K562 (cell line): ENCODE results near the gene HIVEP3. TPM values are rescaled to one million over a fixed set of nuclear protein-coding genes. Genes with fewer than 3 reads are reported as not detected.

Experiments
- ATAC-seq: fragments of 200-7000 bp; cut with Tn5 transposase; 3 replicates; pipeline ENCODE4 v1.9.1; 2020; ENCODE audit warnings: moderate library complexity
- BruUV-seq: library from RNA; stranded (reverse); fragments of 400-500 nt; replicated peaks from 2 replicates; lab custom pipeline; 2021; lab: Mats Ljungman, UMichigan
- CTCF ChIA-PET: fragments of 300-600 bp; formaldehyde crosslinking; extraction: SDS; loops from one replicate; lab custom pipeline; 2021; ENCODE audit warnings: low intra/inter-chr PET ratio; lab: Yijun Ruan, JAX
- POLR2A ChIA-PET: fragments of 300-600, 350-650 bp; sonication (Branson Sonifier 250); formaldehyde crosslinking; extraction: SDS; loops from one replicate; lab custom pipeline; 2021; ENCODE audit warnings: antibody characterized with exemption, inconsistent platforms; lab: Yijun Ruan, JAX
- DNase-seq, 4 experiments: peaks; one replicate each; pipeline versions ENCODE4 v3.0.0 to v3.0.0-alpha.2; 2011 to 2018; ENCODE audit warnings: low spot score in 3 of 4, mixed read lengths in 3 of 4; ENCODE audit errors: extremely low read depth in 1 of 4
- FAIRE-seq: peaks from 2 replicates; lab custom pipeline; 2011; peaks lifted over from hg19 to GRCh38; lab: Jason Lieb, UNC
- H2AFZ ChIP-seq: 2 replicates; pipeline ENCODE4 v1.6.0; 2011; ENCODE audit warnings: low read depth, low read length, control low read depth, inconsistent platforms
- H3K27ac ChIP-seq: fragments of 200-600 bp; 3 replicates; pipeline ENCODE4 v1.8.0; 2011; ENCODE audit warnings: low read depth, mild to moderate bottlenecking, control low read depth, inconsistent platforms, low read length, moderate library complexity, mixed read lengths; ENCODE audit errors: extremely low read depth
- H3K27me3 ChIP-seq, 2 experiments: fragments of 300-600 bp in 1 of 2; 2 replicates in 1 of 2; 3 replicates in 1 of 2; pipeline versions ENCODE4 v1.6.0 to v1.8.0; 2011; ENCODE audit warnings: inconsistent platforms in 2 of 2, low read length in 2 of 2, mild to moderate bottlenecking in 1 of 2, mixed read lengths in 1 of 2, moderate library complexity in 1 of 2; ENCODE audit not compliant: control insufficient read depth in 2 of 2, insufficient read depth in 2 of 2
- H3K36me3 ChIP-seq: fragments of 300-600 bp; 3 replicates; pipeline ENCODE4 v1.8.0; 2011; ENCODE audit warnings: mild to moderate bottlenecking, low read length, inconsistent platforms; ENCODE audit not compliant: control insufficient read depth, insufficient read depth
- H3K4me1 ChIP-seq, 2 experiments: fragments of 200-600 bp in 1 of 2; replicated peaks in 1 of 2; 2 replicates in 1 of 2; 3 replicates in 1 of 2; pipeline versions ENCODE4 v1.5.1 to v1.8.0; 2011; ENCODE audit warnings: inconsistent platforms in 2 of 2, low read length in 2 of 2, mild to moderate bottlenecking in 1 of 2, mixed read lengths in 1 of 2, moderate library complexity in 1 of 2; ENCODE audit not compliant: control insufficient read depth in 2 of 2, insufficient read depth in 2 of 2
- H3K4me2 ChIP-seq: 2 replicates; pipeline ENCODE4 v1.6.1; 2011; ENCODE audit warnings: low read length, control low read depth, inconsistent platforms, mixed read lengths; ENCODE audit not compliant: insufficient read depth
- H3K4me3 ChIP-seq: fragments of 200-600 bp; sonication (generic), shearing (Covaris generic); 2 replicates; pipeline ENCODE4 v1.5.1; 2016; ENCODE audit warnings: control low read depth, inconsistent platforms
- H3K79me2 ChIP-seq: fragments of 200-600 bp; 3 replicates; pipeline ENCODE4 v1.8.0; 2011; ENCODE audit warnings: low read length, inconsistent platforms; ENCODE audit not compliant: control insufficient read depth, insufficient read depth
- H3K9ac ChIP-seq, 2 experiments: 2 replicates each; pipeline versions ENCODE4 v1.6.0 to v1.6.1; 2011; ENCODE audit warnings: low read depth in 2 of 2, low read length in 2 of 2, control low read depth in 1 of 2, inconsistent platforms in 1 of 2, mild to moderate bottlenecking in 1 of 2, mixed read lengths in 1 of 2; ENCODE audit not compliant: insufficient read depth in 1 of 2
- H3K9me1 ChIP-seq: one replicate; pipeline ENCODE4 v1.6.0; 2011; ENCODE audit warnings: inconsistent platforms, mild to moderate bottlenecking, low read length, moderate library complexity; ENCODE audit not compliant: control insufficient read depth, insufficient read depth
- H3K9me3 ChIP-seq: replicated peaks from 2 replicates; pipeline ENCODE4 v1.5.1; 2011; ENCODE audit warnings: low read depth, low read length, inconsistent platforms; ENCODE audit not compliant: control insufficient read depth, insufficient read depth
- H4K20me1 ChIP-seq: replicated peaks from 2 replicates; pipeline ENCODE4 v1.6.1; 2011; ENCODE audit warnings: low read length, inconsistent platforms, mixed read lengths; ENCODE audit not compliant: control insufficient read depth, insufficient read depth
- CBFA2T3 ChIP-seq: fragments of 450-650 bp; IDR thresholded peaks from 2 replicates; pipeline ENCODE4 v1.6.1; 2017
- GTF2E2 ChIP-seq: fragments of 200-800 bp; sonication (Bioruptor generic); IDR thresholded peaks from 2 replicates; pipeline ENCODE4 v1.6.1; 2016; ENCODE audit warnings: missing genetic modification characterization, missing compliant biosample characterization
- MAZ ChIP-seq, 2 experiments: fragments of 450-650 bp in 1 of 2; sonication (generic) in 1 of 2; formaldehyde crosslinking; IDR thresholded peaks in 1 of 2; conservative IDR thresholded peaks in 1 of 2; 2 replicates each; pipeline versions ENCODE4 v1.4.0 to v1.5.0; 2020; ENCODE audit warnings: mild to moderate bottlenecking in 1 of 2, missing genetic modification reagents in 1 of 2
- RB1 ChIP-seq: fragments of 450-650 bp; IDR thresholded peaks from 2 replicates; pipeline ENCODE4 v1.6.1; 2017; ENCODE audit warnings: low read depth, mild to moderate bottlenecking
- SRSF9 ChIP-seq: fragments of 200-400 bp; formaldehyde crosslinking; IDR thresholded peaks from 2 replicates; pipeline ENCODE4 v1.6.1; 2017; ENCODE audit warnings: low read depth, low read length, borderline replicate concordance
- TAF1 ChIP-seq: IDR thresholded peaks from 2 replicates; pipeline ENCODE4 v1.6.1; 2011; ENCODE audit warnings: mild to moderate bottlenecking, low read length, moderate library complexity; ENCODE audit not compliant: insufficient read depth, control insufficient read depth, severe bottlenecking; ENCODE audit errors: extremely low read depth
- ZC3H11A ChIP-seq: IDR thresholded peaks from 2 replicates; pipeline ENCODE4 v1.6.1; 2012; ENCODE audit warnings: low read depth, low read length, improper control_type of control experiment
- WGBS: fragments of 100-300 bp; shearing (Covaris generic); methylation state at CpG from one replicate; pipeline ENCODE4 v1.1.6; 2016; ENCODE audit warnings: low coverage, mixed read lengths; ENCODE audit not compliant: insufficient coverage; ENCODE audit errors: missing lambda C conversion rate; 5-methylcytosine and 5-hydroxymethylcytosine counted together
- in situ Hi-C: fragments of 300-500 bp; cut with MboI; formaldehyde crosslinking; loops from 4 replicates; pipeline ENCODE4 v1.15.0; 2018; ENCODE audit warnings: inconsistent platforms, mixed read lengths
- intact Hi-C: fragments of 100-400 bp; cut with micrococcal nuclease; formaldehyde crosslinking; loops from 2 replicates; pipeline ENCODE4 v1.14.2; 2022
- polyA plus RNA-seq, 8 experiments: library from polyadenylated mRNA; depleted of rRNA in 4 of 8; stranded (reverse) in 5 of 8; unstranded in 3 of 8; fragments of >200 nt; fragmentation: Nextera tagmentation in 2 of 8; fragmentation: Illumina TruSeq in 1 of 8; extraction: Ambion mirVana in 2 of 8; extraction: Trizol in 1 of 8; gene quantifications; 2 replicates each; pipeline versions ENCODE4 v1.2.1 to v1.2.3, GENCODE V29; 2011 to 2014; ENCODE audit warnings: inconsistent platforms in 1 of 8, missing spikeins in 1 of 8
- total RNA-seq, 7 experiments: library from RNA; depleted of rRNA in 6 of 7; stranded (reverse); fragments of >200 nt in 6 of 7; fragmentation: Illumina TruSeq in 2 of 7; extraction: Trizol in 2 of 7; gene quantifications; 2 replicates each; pipeline versions ENCODE4 v1.2.1 to v1.2.3, GENCODE V29; 2011 to 2021; ENCODE audit warnings: low replicate concordance in 1 of 7
- TF ChIP-seq, protein P1 (sequence below): fragments of 450-650 bp; IDR thresholded peaks from 2 replicates; pipeline ENCODE4 v1.6.1; 2016; ENCODE audit warnings: mild to moderate bottlenecking, moderate library complexity
- TF ChIP-seq, protein P2 (sequence below): sonication (generic); formaldehyde crosslinking; IDR thresholded peaks from 2 replicates; pipeline ENCODE4 v1.8.0; 2022; ENCODE audit warnings: missing genetic modification reagents, mild to moderate bottlenecking, moderate library complexity, borderline replicate concordance

The HIVEP3 gene
- total and polyA plus RNA-seq, 9 of the 15 experiments (the other 6 are each of a cell fraction or from before 2014, with no cell fraction given), result 0.09 to 0.58 (median 0.34) TPM; not detected in 1

DNA sequence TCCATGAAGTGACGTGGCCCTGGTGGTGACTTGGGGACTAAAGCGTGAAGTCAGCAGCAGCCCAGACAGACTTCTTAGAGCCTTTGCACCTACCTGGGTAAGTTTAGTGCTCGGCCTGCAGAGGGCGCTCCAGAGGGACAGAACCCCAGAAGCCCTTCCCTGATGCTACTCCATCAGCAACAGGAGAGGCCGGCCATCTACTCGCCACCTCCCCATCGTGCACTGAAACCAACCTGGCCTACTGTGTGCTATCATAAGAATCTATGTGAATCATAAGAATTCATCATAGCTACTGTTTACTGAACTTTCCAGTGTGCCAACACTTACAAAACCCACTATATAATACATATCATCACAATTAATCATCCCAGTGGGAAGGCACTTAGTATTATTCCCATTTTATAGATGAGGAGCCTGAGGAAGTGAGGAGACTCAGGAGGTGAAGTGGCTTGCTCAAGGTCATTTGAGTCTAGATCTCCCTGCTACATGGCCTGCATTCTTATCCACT lies 426.3 kb downstream of the HIVEP3 start:
- H3K27ac ChIP-seq, result no peak overlapping the region; the same call in 2 of the 3 replicates
- in situ Hi-C loops, result no loop called here
- 0% methylated on average over 7 of the region's 7 CpGs for WGBS
- H3K36me3 ChIP-seq, result no peaks in the 10 kb centered on the region
- no peak overlapping the region; the same call in 1 of the 2 replicates for H3K4me2 ChIP-seq
- 0 out of 4 replicates have a peak overlapping the region, but pooled peaks of 1 of the 2 experiments have one; percentile 11 for H3K9ac ChIP-seq
- BruUV-seq, result no TSS peak
- H3K9me3 ChIP-seq, result no peaks in the 10 kb centered on the region
- no peaks in the 10 kb centered on the region for H3K79me2 ChIP-seq
- no peak overlapping the region for H2AFZ ChIP-seq
- ATAC-seq (peak; percentile 79), DNase-seq (peak; percentile 77 to 86 (median 82)), FAIRE-seq (peak; percentile 91)
- peaks cover 27 to 44% of the 10 kb centered on the region in 2 experiments; a peak in 4 of 5 replicates for H3K4me1 ChIP-seq
- peaks cover 6% of the 10 kb centered on the region for H3K9me1 ChIP-seq
- H3K4me3 ChIP-seq, result no peak overlapping the region
- 0 out of 2 replicates have a peak, but pooled peaks cover 4% of the 10 kb centered on the region for H4K20me1 ChIP-seq
- intact Hi-C loops, result no loop called here
- CTCF ChIA-PET, result no interaction called here
- POLR2A ChIA-PET, result interaction anchor here (1.8 kb wide), 1 partner anchor 21 kb away, joined by 5 read pairs; no protein-coding TSS in a partner anchor
- peaks cover under 1 to 16% of the 10 kb centered on the region in 2 experiments; a peak in 3 of 5 replicates for H3K27me3 ChIP-seq
- no peak for TF ChIP-seq SRSF9
- no peak for TF ChIP-seq TAF1
- TF ChIP-seq, protein P1, sequence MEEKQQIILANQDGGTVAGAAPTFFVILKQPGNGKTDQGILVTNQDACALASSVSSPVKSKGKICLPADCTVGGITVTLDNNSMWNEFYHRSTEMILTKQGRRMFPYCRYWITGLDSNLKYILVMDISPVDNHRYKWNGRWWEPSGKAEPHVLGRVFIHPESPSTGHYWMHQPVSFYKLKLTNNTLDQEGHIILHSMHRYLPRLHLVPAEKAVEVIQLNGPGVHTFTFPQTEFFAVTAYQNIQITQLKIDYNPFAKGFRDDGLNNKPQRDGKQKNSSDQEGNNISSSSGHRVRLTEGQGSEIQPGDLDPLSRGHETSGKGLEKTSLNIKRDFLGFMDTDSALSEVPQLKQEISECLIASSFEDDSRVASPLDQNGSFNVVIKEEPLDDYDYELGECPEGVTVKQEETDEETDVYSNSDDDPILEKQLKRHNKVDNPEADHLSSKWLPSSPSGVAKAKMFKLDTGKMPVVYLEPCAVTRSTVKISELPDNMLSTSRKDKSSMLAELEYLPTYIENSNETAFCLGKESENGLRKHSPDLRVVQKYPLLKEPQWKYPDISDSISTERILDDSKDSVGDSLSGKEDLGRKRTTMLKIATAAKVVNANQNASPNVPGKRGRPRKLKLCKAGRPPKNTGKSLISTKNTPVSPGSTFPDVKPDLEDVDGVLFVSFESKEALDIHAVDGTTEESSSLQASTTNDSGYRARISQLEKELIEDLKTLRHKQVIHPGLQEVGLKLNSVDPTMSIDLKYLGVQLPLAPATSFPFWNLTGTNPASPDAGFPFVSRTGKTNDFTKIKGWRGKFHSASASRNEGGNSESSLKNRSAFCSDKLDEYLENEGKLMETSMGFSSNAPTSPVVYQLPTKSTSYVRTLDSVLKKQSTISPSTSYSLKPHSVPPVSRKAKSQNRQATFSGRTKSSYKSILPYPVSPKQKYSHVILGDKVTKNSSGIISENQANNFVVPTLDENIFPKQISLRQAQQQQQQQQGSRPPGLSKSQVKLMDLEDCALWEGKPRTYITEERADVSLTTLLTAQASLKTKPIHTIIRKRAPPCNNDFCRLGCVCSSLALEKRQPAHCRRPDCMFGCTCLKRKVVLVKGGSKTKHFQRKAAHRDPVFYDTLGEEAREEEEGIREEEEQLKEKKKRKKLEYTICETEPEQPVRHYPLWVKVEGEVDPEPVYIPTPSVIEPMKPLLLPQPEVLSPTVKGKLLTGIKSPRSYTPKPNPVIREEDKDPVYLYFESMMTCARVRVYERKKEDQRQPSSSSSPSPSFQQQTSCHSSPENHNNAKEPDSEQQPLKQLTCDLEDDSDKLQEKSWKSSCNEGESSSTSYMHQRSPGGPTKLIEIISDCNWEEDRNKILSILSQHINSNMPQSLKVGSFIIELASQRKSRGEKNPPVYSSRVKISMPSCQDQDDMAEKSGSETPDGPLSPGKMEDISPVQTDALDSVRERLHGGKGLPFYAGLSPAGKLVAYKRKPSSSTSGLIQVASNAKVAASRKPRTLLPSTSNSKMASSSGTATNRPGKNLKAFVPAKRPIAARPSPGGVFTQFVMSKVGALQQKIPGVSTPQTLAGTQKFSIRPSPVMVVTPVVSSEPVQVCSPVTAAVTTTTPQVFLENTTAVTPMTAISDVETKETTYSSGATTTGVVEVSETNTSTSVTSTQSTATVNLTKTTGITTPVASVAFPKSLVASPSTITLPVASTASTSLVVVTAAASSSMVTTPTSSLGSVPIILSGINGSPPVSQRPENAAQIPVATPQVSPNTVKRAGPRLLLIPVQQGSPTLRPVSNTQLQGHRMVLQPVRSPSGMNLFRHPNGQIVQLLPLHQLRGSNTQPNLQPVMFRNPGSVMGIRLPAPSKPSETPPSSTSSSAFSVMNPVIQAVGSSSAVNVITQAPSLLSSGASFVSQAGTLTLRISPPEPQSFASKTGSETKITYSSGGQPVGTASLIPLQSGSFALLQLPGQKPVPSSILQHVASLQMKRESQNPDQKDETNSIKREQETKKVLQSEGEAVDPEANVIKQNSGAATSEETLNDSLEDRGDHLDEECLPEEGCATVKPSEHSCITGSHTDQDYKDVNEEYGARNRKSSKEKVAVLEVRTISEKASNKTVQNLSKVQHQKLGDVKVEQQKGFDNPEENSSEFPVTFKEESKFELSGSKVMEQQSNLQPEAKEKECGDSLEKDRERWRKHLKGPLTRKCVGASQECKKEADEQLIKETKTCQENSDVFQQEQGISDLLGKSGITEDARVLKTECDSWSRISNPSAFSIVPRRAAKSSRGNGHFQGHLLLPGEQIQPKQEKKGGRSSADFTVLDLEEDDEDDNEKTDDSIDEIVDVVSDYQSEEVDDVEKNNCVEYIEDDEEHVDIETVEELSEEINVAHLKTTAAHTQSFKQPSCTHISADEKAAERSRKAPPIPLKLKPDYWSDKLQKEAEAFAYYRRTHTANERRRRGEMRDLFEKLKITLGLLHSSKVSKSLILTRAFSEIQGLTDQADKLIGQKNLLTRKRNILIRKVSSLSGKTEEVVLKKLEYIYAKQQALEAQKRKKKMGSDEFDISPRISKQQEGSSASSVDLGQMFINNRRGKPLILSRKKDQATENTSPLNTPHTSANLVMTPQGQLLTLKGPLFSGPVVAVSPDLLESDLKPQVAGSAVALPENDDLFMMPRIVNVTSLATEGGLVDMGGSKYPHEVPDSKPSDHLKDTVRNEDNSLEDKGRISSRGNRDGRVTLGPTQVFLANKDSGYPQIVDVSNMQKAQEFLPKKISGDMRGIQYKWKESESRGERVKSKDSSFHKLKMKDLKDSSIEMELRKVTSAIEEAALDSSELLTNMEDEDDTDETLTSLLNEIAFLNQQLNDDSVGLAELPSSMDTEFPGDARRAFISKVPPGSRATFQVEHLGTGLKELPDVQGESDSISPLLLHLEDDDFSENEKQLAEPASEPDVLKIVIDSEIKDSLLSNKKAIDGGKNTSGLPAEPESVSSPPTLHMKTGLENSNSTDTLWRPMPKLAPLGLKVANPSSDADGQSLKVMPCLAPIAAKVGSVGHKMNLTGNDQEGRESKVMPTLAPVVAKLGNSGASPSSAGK, result no peak
- TF ChIP-seq CBFA2T3, result no peak
- TF ChIP-seq RB1, result 0 out of 2 replicates have a peak, but pooled peaks have one; percentile 22
- no peak for TF ChIP-seq GTF2E2 (tag)
- TF ChIP-seq, protein P2, sequence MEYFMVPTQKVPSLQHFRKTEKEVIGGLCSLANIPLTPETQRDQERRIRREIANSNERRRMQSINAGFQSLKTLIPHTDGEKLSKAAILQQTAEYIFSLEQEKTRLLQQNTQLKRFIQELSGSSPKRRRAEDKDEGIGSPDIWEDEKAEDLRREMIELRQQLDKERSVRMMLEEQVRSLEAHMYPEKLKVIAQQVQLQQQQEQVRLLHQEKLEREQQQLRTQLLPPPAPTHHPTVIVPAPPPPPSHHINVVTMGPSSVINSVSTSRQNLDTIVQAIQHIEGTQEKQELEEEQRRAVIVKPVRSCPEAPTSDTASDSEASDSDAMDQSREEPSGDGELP, result peak; percentile 27; the same call in 1 of the 2 replicates
- peak in 1 of 2 experiments; percentile 47; a peak in 1 of 4 replicates for TF ChIP-seq MAZ (CRISPR knock-in tag; conservative IDR thresholded peaks at IDR 0.05 in 1 of 2, IDR thresholded peaks at IDR 0.05 in 1 of 2)
- TF ChIP-seq ZC3H11A, result no peak
